ENCODE measurements around the gene MTFMT. TPM values are rescaled to one million over a fixed set of nuclear protein-coding genes. Genes with fewer than 3 reads are reported as not detected.
A peak's percentile ranks its signal among the peaks of the same experiment; 100 is the strongest.

MTFMT gene
- total and polyA plus RNA-seq, 2 of the 13 experiments (the other 11 are each of a cell fraction or from before 2014, with no cell fraction given) = 9.9 to 23.2 TPM

- TF ChIP-seq, protein P1, sequence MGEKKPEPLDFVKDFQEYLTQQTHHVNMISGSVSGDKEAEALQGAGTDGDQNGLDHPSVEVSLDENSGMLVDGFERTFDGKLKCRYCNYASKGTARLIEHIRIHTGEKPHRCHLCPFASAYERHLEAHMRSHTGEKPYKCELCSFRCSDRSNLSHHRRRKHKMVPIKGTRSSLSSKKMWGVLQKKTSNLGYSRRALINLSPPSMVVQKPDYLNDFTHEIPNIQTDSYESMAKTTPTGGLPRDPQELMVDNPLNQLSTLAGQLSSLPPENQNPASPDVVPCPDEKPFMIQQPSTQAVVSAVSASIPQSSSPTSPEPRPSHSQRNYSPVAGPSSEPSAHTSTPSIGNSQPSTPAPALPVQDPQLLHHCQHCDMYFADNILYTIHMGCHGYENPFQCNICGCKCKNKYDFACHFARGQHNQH (CRISPR knock-in tag; IDR thresholded peaks at IDR 0.05) = peak; percentile 84; the same call in 1 of the 2 replicates
- TF ChIP-seq ZBTB8A (CRISPR knock-in tag; IDR thresholded peaks at IDR 0.05; ENCODE audit: borderline replicate concordance, low read depth) (no peak), ZNF784 (CRISPR knock-in tag; IDR thresholded peaks at IDR 0.05; ENCODE audit: borderline replicate concordance) (peak; percentile 70; the same call in 1 of the 2 replicates), SPEN (CRISPR knock-in tag; IDR thresholded peaks at IDR 0.05; ENCODE audit: low read depth) (peak; percentile 53; the same call in 1 of the 2 replicates), ZNF781 (CRISPR knock-in tag; IDR thresholded peaks at IDR 0.05; ENCODE audit: borderline replicate concordance, not compliant biosample characterization) (peak; percentile 72), SCMH1 (CRISPR knock-in tag; IDR thresholded peaks at IDR 0.05; ENCODE audit: borderline replicate concordance) (no peak), ZFP36L1 (CRISPR knock-in tag; IDR thresholded peaks at IDR 0.05) (0 out of 2 replicates have a peak, but pooled peaks have one; percentile 32), TSC22D2 (CRISPR knock-in tag; IDR thresholded peaks at IDR 0.05; ENCODE audit: borderline replicate concordance) (peak; percentile 66; the same call in 1 of the 2 replicates), ZNF264 (CRISPR knock-in tag; IDR thresholded peaks at IDR 0.05) (peak; percentile 90; the same call in 1 of the 2 replicates), MXD4 (CRISPR knock-in tag; IDR thresholded peaks at IDR 0.05) (peak; percentile 59; the same call in 1 of the 2 replicates), SOX5 (CRISPR knock-in tag; IDR thresholded peaks at IDR 0.05; ENCODE audit: borderline replicate concordance) (peak; percentile 99), CHD4 (IDR thresholded peaks at IDR 0.05; ENCODE audit: borderline replicate concordance, low read length) (peak; percentile 80; the same call in 1 of the 2 replicates), SALL2 (CRISPR knock-in tag; IDR thresholded peaks at IDR 0.05) (0 out of 2 replicates have a peak, but pooled peaks have one; percentile 47), ZNF891 (CRISPR knock-in tag; IDR thresholded peaks at IDR 0.05) (peak; percentile 72; the same call in 1 of the 2 replicates), ZNF281 (CRISPR knock-in tag; IDR thresholded peaks at IDR 0.05; ENCODE audit: borderline replicate concordance) (peak; percentile 75; the same call in 1 of the 2 replicates), TGIF2 (CRISPR knock-in tag; IDR thresholded peaks at IDR 0.05) (peak; percentile 74), ZNF180 (CRISPR knock-in tag; IDR thresholded peaks at IDR 0.05; ENCODE audit: borderline replicate concordance, low read depth) (no peak)
- TF ChIP-seq, protein P2, sequence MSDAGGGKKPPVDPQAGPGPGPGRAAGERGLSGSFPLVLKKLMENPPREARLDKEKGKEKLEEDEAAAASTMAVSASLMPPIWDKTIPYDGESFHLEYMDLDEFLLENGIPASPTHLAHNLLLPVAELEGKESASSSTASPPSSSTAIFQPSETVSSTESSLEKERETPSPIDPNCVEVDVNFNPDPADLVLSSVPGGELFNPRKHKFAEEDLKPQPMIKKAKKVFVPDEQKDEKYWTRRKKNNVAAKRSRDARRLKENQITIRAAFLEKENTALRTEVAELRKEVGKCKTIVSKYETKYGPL (CRISPR knock-in tag; IDR thresholded peaks at IDR 0.05) = no peak
- TF ChIP-seq, protein P3, sequence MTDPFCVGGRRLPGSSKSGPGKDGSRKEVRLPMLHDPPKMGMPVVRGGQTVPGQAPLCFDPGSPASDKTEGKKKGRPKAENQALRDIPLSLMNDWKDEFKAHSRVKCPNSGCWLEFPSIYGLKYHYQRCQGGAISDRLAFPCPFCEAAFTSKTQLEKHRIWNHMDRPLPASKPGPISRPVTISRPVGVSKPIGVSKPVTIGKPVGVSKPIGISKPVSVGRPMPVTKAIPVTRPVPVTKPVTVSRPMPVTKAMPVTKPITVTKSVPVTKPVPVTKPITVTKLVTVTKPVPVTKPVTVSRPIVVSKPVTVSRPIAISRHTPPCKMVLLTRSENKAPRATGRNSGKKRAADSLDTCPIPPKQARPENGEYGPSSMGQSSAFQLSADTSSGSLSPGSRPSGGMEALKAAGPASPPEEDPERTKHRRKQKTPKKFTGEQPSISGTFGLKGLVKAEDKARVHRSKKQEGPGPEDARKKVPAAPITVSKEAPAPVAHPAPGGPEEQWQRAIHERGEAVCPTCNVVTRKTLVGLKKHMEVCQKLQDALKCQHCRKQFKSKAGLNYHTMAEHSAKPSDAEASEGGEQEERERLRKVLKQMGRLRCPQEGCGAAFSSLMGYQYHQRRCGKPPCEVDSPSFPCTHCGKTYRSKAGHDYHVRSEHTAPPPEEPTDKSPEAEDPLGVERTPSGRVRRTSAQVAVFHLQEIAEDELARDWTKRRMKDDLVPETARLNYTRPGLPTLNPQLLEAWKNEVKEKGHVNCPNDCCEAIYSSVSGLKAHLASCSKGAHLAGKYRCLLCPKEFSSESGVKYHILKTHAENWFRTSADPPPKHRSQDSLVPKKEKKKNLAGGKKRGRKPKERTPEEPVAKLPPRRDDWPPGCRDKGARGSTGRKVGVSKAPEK (CRISPR knock-in tag; IDR thresholded peaks at IDR 0.05; ENCODE audit: borderline replicate concordance) = no peak
Measured at GRCh38 chr15:65044724-65045481, 15.5 kb upstream of the MTFMT start, which contains the start of gene SLC51B (continued).
